WTC11 (cell line): ENCODE results near the gene TDRD3. TPM values are rescaled to one million over a fixed set of nuclear protein-coding genes. Genes with fewer than 3 reads are reported as not detected.

Experiments
- ATAC-seq: fragments of 200-7000 bp; cut with Tn5 transposase; 2 replicates; pipeline ENCODE4 v1.10.0; 2021; ENCODE audit warnings: mild to moderate bottlenecking, moderate library complexity
- CTCF ChIA-PET: fragments of 300-600 bp; sonication (Branson Sonifier 250); formaldehyde crosslinking; loops from one replicate; lab custom pipeline; 2021; ENCODE audit warnings: antibody characterized with exemption; lab: Charles Lee
- POLR2A ChIA-PET: fragments of 350-600 bp; sonication (Branson Sonifier 250); formaldehyde crosslinking; loops from one replicate; lab custom pipeline; 2021; ENCODE audit warnings: antibody characterized with exemption; lab: Charles Lee
- DNase-seq: peaks from one replicate; pipeline ENCODE4 v3.0.0; 2021; ENCODE audit warnings: low spot score
- H3K27ac Mint-ChIP-seq: 2 replicates; pipeline ENCODE4 v1.8.0; 2021; ENCODE audit warnings: mixed read lengths
- H3K27me3 Mint-ChIP-seq: 2 replicates; pipeline ENCODE4 v1.8.0; 2021; ENCODE audit warnings: low read depth, mild to moderate bottlenecking, moderate library complexity, mixed read lengths
- H3K36me3 Mint-ChIP-seq: 2 replicates; pipeline ENCODE4 v1.8.0; 2021; ENCODE audit warnings: mixed read lengths
- H3K4me1 Mint-ChIP-seq: 2 replicates; pipeline ENCODE4 v1.8.0; 2022; ENCODE audit warnings: mixed read lengths
- H3K4me3 Mint-ChIP-seq: 2 replicates; pipeline ENCODE4 v1.8.0; 2021; ENCODE audit warnings: mild to moderate bottlenecking, moderate library complexity, mixed read lengths
- H3K9me3 Mint-ChIP-seq: 2 replicates; pipeline ENCODE4 v1.8.0; 2021; ENCODE audit warnings: mixed read lengths
- AFF4 ChIP-seq: sonication (generic); formaldehyde crosslinking; IDR thresholded peaks from 2 replicates; pipeline ENCODE4 v1.8.1; 2023; ENCODE audit warnings: mild to moderate bottlenecking, missing genetic modification reagents, borderline replicate concordance
- ARID4B ChIP-seq: sonication (generic); formaldehyde crosslinking; IDR thresholded peaks from 2 replicates; pipeline ENCODE4 v1.8.0; 2023; ENCODE audit warnings: missing genetic modification reagents, mild to moderate bottlenecking, borderline replicate concordance
- ATF1 ChIP-seq: sonication (generic); formaldehyde crosslinking; IDR thresholded peaks from 2 replicates; pipeline ENCODE4 v1.8.1; 2023; ENCODE audit warnings: mild to moderate bottlenecking, moderate library complexity, missing genetic modification reagents
- ATF6 ChIP-seq: sonication (generic); formaldehyde crosslinking; IDR thresholded peaks from 2 replicates; pipeline ENCODE4 v1.8.1; 2023; ENCODE audit warnings: mild to moderate bottlenecking, missing genetic modification reagents
- CREM ChIP-seq: sonication (generic); formaldehyde crosslinking; IDR thresholded peaks from 2 replicates; pipeline ENCODE4 v1.8.1; 2022; ENCODE audit warnings: mild to moderate bottlenecking, missing genetic modification reagents, moderate library complexity
- ETV6 ChIP-seq: sonication (generic); formaldehyde crosslinking; IDR thresholded peaks from 2 replicates; pipeline ENCODE4 v1.8.1; 2022; ENCODE audit warnings: mild to moderate bottlenecking, missing genetic modification reagents
- GABPB1 ChIP-seq: sonication (generic); formaldehyde crosslinking; IDR thresholded peaks from 2 replicates; pipeline ENCODE4 v1.8.1; 2023; ENCODE audit warnings: mild to moderate bottlenecking, missing genetic modification reagents
- IRF2 ChIP-seq: sonication (generic); formaldehyde crosslinking; IDR thresholded peaks from 2 replicates; pipeline ENCODE4 v1.8.0; 2022; ENCODE audit warnings: low read depth, missing genetic modification reagents, borderline replicate concordance
- KAT7 ChIP-seq: sonication (generic); formaldehyde crosslinking; IDR thresholded peaks from 2 replicates; pipeline ENCODE4 v1.8.1; 2023; ENCODE audit warnings: missing genetic modification reagents, mild to moderate bottlenecking, borderline replicate concordance
- MXD4 ChIP-seq: fragments of 250-450 bp; sonication (Bioruptor Pico); IDR thresholded peaks from 2 replicates; pipeline ENCODE4 v1.8.0; 2021; ENCODE audit warnings: mild to moderate bottlenecking, moderate library complexity, borderline replicate concordance
- PRRX2 ChIP-seq: fragments of 250-450 bp; sonication (Bioruptor Pico); IDR thresholded peaks from 2 replicates; pipeline ENCODE4 v1.8.0; 2021; ENCODE audit warnings: mild to moderate bottlenecking
- RELA ChIP-seq: sonication (generic); formaldehyde crosslinking; IDR thresholded peaks from 2 replicates; pipeline ENCODE4 v1.8.1; 2022; ENCODE audit warnings: missing genetic modification reagents, mild to moderate bottlenecking, borderline replicate concordance
- SP1 ChIP-seq: sonication (generic); formaldehyde crosslinking; conservative IDR thresholded peaks from 2 replicates; pipeline ENCODE4 v1.8.1; 2022; ENCODE audit warnings: missing genetic modification reagents
- STAT6 ChIP-seq: sonication (generic); formaldehyde crosslinking; conservative IDR thresholded peaks from 2 replicates; pipeline ENCODE4 v1.8.1; 2023; ENCODE audit warnings: mild to moderate bottlenecking, low read depth, missing genetic modification reagents, moderate library complexity
- TEAD1 ChIP-seq: sonication (generic); formaldehyde crosslinking; IDR thresholded peaks from 2 replicates; pipeline ENCODE4 v1.8.0; 2022; ENCODE audit warnings: mild to moderate bottlenecking, missing genetic modification reagents
- ZNF532 ChIP-seq: fragments of 250-450 bp; sonication (Bioruptor Pico); IDR thresholded peaks from 2 replicates; pipeline ENCODE4 v1.9.0; 2021; ENCODE audit warnings: mild to moderate bottlenecking, borderline replicate concordance
- total RNA-seq: library from RNA; stranded (reverse); gene quantifications from 3 replicates; pipeline ENCODE4 v1.2.3, GENCODE V29; 2021

Gene TDRD3
- total RNA-seq, 1 experiment from 2014 or later = 19.5 TPM

GRCh38 chr13:60418954-60419353 lies 21.9 kb downstream of the TDRD3 start (continued):
- TF ChIP-seq KAT7 (CRISPR knock-in tag) (no peak), SP1 (CRISPR knock-in tag) (no peak), RELA (no peak), CREM (CRISPR knock-in tag) (no peak), PRRX2 (no peak)

GRCh38 chr13:60425332-60425731 lies 28.3 kb downstream of the TDRD3 start:
- DNase-seq (no peak), ATAC-seq (no peak)
- POLR2A ChIA-PET = no interaction called here
- no peak overlapping the region for H3K27ac Mint-ChIP-seq
- TF ChIP-seq IRF2 (CRISPR knock-in tag) = no peak
- no peak for TF ChIP-seq ZNF532 (CRISPR knock-in tag)
- TF ChIP-seq ETV6 = no peak
- TF ChIP-seq ATF1 = no peak
- TF ChIP-seq ATF6 = no peak
- peaks cover 5% of the 10 kb centered on the region; the same call in 1 of the 2 replicates for H3K4me1 Mint-ChIP-seq
- CTCF ChIA-PET = no interaction called here
- H3K36me3 Mint-ChIP-seq = peaks cover 8% of the 10 kb centered on the region
- H3K4me3 Mint-ChIP-seq = no peak overlapping the region
- peaks cover 14% of the 10 kb centered on the region for H3K9me3 Mint-ChIP-seq
- no peaks in the 10 kb centered on the region for H3K27me3 Mint-ChIP-seq

- H3K27ac Mint-ChIP-seq = no peak overlapping the region
- CTCF ChIA-PET = no interaction called here
- no peak overlapping the region for H3K4me3 Mint-ChIP-seq
- DNase-seq (no peak), ATAC-seq (no peak)
- peaks cover 5% of the 10 kb centered on the region for H3K36me3 Mint-ChIP-seq
- no peaks in the 10 kb centered on the region for H3K27me3 Mint-ChIP-seq
- POLR2A ChIA-PET = no interaction called here
- peaks cover 5% of the 10 kb centered on the region; the same call in 1 of the 2 replicates for H3K4me1 Mint-ChIP-seq
- H3K9me3 Mint-ChIP-seq = peaks cover 9% of the 10 kb centered on the region
- no peak for TF ChIP-seq AFF4
- no peak for TF ChIP-seq MXD4
- no peak for TF ChIP-seq ARID4B (CRISPR knock-in tag)
- no peak for TF ChIP-seq TEAD1 (CRISPR knock-in tag)
- no peak for TF ChIP-seq STAT6 (CRISPR knock-in tag)
- no peak for TF ChIP-seq ATF1
- no peak for TF ChIP-seq CREM (CRISPR knock-in tag)
- no peak for TF ChIP-seq GABPB1
Measured at GRCh38 chr13:60426075-60426474, 29.1 kb downstream of the TDRD3 start.
